GM10266 (cell line): ENCODE data around the gene NT5DC4.

ENCODE experiments used
- DNase-seq: peaks from one replicate; pipeline ENCODE4 v3.0.0; 2012; ENCODE audit errors: extremely low spot score
- TF ChIP-seq, protein P1 (sequence below): IDR thresholded peaks from 2 replicates; pipeline ENCODE4 v1.5.1; 2012; ENCODE audit warnings: mild to moderate bottlenecking, low read depth; ENCODE audit not compliant: control insufficient read depth, insufficient read depth; ENCODE audit errors: missing control alignments

Gene NT5DC4

DNA sequence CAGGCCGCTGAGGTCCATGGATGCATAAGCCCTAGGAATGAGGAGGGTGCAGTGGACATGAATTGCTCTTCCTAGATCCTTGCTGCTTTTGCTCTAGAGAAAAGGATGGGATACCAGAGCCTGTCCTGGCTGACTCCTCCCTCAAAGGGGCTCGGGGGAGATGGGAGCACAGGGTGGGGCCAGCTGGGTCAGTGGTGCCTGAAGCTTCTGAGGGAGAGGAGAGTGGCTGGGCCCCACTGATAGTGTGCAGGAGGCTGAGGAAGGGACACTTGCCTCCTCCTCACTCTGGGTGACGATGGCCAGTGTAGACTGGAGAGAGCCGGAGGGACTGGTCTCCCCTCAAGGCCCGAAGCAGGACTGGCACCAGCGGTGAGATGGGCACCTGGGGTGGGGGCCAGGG lies at the start of gene NT5DC4:
Gene NT5DC4, plus strand, starts transcription at position 236 of the 400 bp plus-strand sequence. Its CDS starts 60 bp downstream, at position 296.
- DNase-seq: no peak
- TF ChIP-seq, protein P1, sequence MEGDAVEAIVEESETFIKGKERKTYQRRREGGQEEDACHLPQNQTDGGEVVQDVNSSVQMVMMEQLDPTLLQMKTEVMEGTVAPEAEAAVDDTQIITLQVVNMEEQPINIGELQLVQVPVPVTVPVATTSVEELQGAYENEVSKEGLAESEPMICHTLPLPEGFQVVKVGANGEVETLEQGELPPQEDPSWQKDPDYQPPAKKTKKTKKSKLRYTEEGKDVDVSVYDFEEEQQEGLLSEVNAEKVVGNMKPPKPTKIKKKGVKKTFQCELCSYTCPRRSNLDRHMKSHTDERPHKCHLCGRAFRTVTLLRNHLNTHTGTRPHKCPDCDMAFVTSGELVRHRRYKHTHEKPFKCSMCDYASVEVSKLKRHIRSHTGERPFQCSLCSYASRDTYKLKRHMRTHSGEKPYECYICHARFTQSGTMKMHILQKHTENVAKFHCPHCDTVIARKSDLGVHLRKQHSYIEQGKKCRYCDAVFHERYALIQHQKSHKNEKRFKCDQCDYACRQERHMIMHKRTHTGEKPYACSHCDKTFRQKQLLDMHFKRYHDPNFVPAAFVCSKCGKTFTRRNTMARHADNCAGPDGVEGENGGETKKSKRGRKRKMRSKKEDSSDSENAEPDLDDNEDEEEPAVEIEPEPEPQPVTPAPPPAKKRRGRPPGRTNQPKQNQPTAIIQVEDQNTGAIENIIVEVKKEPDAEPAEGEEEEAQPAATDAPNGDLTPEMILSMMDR: no peak

DNA sequence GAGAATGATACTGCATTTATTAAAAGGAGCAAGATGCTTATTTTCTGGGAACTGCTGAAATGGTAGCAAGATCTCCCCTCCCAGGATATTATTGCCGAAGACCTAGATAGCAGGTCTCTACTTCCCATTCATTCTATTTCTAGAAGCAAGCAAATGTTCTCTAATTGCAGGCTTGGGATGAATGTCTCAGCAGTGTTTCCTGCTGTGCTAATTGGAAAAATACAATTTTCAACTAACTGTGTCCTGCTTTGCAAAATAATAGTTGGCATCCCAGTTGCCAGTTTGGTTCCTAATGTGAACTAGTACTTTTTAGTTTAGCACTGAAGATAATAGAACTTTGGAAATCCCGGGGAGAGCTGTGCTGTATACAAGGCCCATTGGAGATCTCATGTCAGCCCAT lies 49.0 kb upstream of the NT5DC4 start:
- no peak for DNase-seq
- TF ChIP-seq, protein P1: no peak

DNA sequence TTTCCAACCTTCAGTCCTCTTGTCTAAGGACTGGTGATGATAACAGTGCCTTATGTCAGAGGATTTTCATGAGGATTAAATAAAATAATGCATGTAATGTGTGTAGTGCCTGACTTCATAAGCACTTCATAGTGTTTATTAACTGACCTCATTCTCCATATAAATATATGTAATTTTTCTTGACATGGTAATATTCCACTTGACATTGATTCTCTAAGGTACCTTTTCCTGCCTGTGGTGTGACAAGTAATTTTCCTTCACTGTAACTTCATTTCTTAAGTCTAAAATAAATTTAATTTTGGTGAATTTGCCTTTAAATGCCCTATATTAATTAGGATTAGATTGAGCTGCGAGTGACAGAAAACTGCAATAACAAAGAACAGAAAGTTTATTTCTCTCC lies 47.8 kb upstream of the NT5DC4 start:
- TF ChIP-seq, protein P1: no peak
- no peak for DNase-seq

DNA sequence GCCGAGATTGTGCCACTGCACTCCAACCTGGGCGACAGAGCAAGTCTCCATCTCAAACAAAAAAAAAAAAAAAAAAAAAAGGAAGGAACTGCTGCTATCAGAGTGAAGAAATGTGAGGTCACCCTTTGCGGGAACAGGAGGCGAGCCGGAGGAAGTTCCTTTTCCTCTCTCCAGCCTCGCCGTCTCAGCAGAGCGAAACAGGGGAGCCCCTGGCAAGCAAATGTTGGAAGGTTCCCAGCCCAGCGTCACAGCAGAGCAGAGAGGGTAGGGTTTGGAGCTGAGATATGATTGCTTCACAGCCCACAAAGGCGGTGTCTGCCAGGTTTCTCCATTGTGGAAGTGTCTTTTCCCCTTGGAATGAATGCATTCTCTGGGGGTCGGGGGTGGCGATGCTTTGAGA lies 46.6 kb upstream of the NT5DC4 start:
- TF ChIP-seq, protein P1: no peak
- DNase-seq: no peak

DNA sequence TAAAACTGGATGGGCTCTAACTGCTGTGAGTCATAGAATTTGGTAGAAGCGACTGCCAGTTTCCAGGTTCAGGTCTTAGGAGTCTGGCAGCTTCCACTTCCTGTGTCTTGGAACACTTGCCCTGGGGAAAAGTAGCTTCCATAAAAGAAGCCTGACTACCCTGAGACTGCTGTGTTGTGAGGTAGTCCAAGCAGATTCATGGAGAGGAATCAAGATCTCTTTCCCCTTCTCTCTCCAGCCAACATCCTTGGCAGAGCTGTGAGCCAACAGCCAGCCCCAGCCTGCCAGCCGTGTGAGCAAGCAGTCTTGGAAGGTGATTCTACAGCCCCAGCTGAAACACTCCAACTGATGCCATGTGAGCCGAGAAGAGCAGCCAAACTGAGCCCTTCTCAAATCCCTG lies 41.3 kb upstream of the NT5DC4 start:
- TF ChIP-seq, protein P1: no peak
- DNase-seq: no peak

DNA sequence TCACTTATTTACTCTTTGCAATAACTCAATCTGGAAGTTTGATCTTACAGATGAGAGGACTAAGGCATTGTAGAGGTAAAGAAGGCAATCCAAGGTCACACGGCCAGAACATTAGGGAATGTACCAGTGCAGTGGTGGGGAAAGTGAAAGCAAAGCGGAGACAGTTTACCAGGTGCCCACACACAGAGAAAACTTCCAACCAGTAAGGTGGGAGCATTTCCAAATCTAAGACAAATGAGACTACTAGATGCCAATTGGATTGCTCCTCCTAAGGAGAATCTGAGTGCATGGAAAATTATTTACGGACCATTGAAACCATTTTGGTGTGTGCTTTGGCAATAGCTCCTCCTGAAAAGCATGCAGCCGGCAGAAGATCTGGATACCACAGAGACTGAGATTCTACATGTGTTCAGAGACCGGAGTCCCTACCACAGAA lies 40.1 kb upstream of the NT5DC4 start:
- TF ChIP-seq, protein P1: no peak
- no peak for DNase-seq

DNA sequence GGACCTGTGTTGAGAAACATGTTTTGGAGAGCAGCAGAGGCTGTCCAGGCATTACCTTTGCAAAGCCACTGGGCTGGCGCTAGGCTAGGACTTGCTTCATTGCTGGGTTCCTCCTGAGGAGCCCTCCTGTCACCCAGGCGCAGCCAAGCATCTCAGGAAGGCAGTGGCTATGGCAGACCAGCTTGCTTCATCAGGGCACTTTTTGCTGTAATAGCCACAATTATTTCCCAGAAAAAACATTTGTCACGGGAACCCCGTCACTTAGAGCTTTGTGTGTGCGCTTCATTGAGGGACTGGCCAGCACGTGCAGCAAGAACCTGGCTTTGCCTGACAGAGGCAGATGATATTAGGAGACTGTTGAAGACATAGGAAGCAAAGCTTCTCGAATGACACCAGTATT lies 38.7 kb upstream of the NT5DC4 start:
- no peak for DNase-seq
- TF ChIP-seq, protein P1: no peak
